NOMO-1 treated with dmso at 0.1 percent for 144 hours (cell line): Measurements from ENCODE around the gene KLKB1.
"Not testable (repeated sequence)": the region's sequence is repeated elsewhere in the genome, so short reads cannot be mapped to it uniquely, and the experiment has no call there.

Experiments
- DNase-seq: peaks from one replicate; lab custom pipeline; 2025; ENCODE audit not compliant: unreplicated experiment; lab: John Stamatoyannopoulos, UW

KLKB1 gene

GRCh38 chr4:186226521-186227189 is 652 bp upstream of the KLKB1 start:
- DNase-seq = no peak

- DNase-seq = no peak
Measured at GRCh38 chr4:186227744-186228513, 622 bp downstream of the KLKB1 start.

GRCh38 chr4:186228514-186228894 is 1.2 kb downstream of the KLKB1 start:
- DNase-seq = no peak

- no peak for DNase-seq
Measured at GRCh38 chr4:186234367-186234766, 7.1 kb downstream of the KLKB1 start.

- DNase-seq = no peak
Measured at GRCh38 chr4:186236126-186236525, 8.8 kb downstream of the KLKB1 start.

- DNase-seq = no peak
Measured at GRCh38 chr4:186240452-186240847, 13.1 kb downstream of the KLKB1 start.

GRCh38 chr4:186240848-186241491 is 13.7 kb downstream of the KLKB1 start:
- DNase-seq = no peak

- DNase-seq = no peak
Measured at GRCh38 chr4:186241616-186242015, 14.3 kb downstream of the KLKB1 start.

GRCh38 chr4:186242031-186242430 is 14.7 kb downstream of the KLKB1 start:
- not testable (repeated sequence) for DNase-seq

- DNase-seq = no peak
Measured at GRCh38 chr4:186243331-186243730, 16.0 kb downstream of the KLKB1 start.

GRCh38 chr4:186244835-186245234 is 17.5 kb downstream of the KLKB1 start:
- no peak for DNase-seq

GRCh38 chr4:186247062-186247752 is 19.9 kb downstream of the KLKB1 start:
- not testable (repeated sequence) for DNase-seq

- no peak for DNase-seq
Measured at GRCh38 chr4:186248643-186249042, 21.3 kb downstream of the KLKB1 start.

GRCh38 chr4:186249785-186250754 is 22.8 kb downstream of the KLKB1 start:
- DNase-seq = no peak

GRCh38 chr4:186250760-186251159 is 23.5 kb downstream of the KLKB1 start:
- no peak for DNase-seq

GRCh38 chr4:186255122-186255521 is 27.8 kb downstream of the KLKB1 start:
- DNase-seq = no peak

GRCh38 chr4:186258216-186258811 is 31.0 kb downstream of the KLKB1 start:
- DNase-seq = no peak

GRCh38 chr4:186260117-186260503 is 32.8 kb downstream of the KLKB1 start:
- no peak for DNase-seq

- DNase-seq = no peak
Measured at GRCh38 chr4:186260504-186261448, 33.5 kb downstream of the KLKB1 start.
